Bronchial epithelial cell (primary cell): ENCODE measurements around the gene APLF. TPM values are rescaled to one million over a fixed set of nuclear protein-coding genes. Genes with fewer than 3 reads are reported as not detected.

ENCODE experiments used
- DNase-seq: peaks from one replicate; pipeline ENCODE4 v3.0.0-alpha.2; 2010; ENCODE audit warnings: low read depth
- FAIRE-seq: peaks from 2 replicates; lab custom pipeline; 2011; peaks lifted over from hg19 to GRCh38; lab: Jason Lieb, UNC
- H3K27me3 ChIP-seq: 2 replicates; pipeline ENCODE4 v1.5.1; 2011; ENCODE audit warnings: low read length; ENCODE audit not compliant: control insufficient read depth, insufficient read depth
- H3K36me3 ChIP-seq: 2 replicates; pipeline ENCODE4 v1.5.1; 2011; ENCODE audit warnings: low read length; ENCODE audit not compliant: control insufficient read depth, insufficient read depth
- H3K4me3 ChIP-seq: 2 replicates; pipeline ENCODE4 v1.5.1; 2011; ENCODE audit warnings: mild to moderate bottlenecking, low read depth, low read length, control low read depth
- total RNA-seq: library from RNA; depleted of rRNA; stranded (reverse); fragments of >200 nt; gene quantifications from 2 replicates; pipeline ENCODE4 v1.2.1, GENCODE V29; 2014
- TF ChIP-seq, protein P1 (sequence below): IDR thresholded peaks from 2 replicates; pipeline ENCODE4 v1.5.1; 2011; ENCODE audit warnings: mild to moderate bottlenecking, moderate library complexity, low read length, control low read depth, inconsistent platforms; ENCODE audit not compliant: insufficient read depth, severe bottlenecking

APLF gene
- total RNA-seq, 1 donor from 2014 or later = 4.2 TPM

GRCh38 chr2:68501768-68502167 lies 34.4 kb downstream of the APLF start:
- TF ChIP-seq, protein P1, sequence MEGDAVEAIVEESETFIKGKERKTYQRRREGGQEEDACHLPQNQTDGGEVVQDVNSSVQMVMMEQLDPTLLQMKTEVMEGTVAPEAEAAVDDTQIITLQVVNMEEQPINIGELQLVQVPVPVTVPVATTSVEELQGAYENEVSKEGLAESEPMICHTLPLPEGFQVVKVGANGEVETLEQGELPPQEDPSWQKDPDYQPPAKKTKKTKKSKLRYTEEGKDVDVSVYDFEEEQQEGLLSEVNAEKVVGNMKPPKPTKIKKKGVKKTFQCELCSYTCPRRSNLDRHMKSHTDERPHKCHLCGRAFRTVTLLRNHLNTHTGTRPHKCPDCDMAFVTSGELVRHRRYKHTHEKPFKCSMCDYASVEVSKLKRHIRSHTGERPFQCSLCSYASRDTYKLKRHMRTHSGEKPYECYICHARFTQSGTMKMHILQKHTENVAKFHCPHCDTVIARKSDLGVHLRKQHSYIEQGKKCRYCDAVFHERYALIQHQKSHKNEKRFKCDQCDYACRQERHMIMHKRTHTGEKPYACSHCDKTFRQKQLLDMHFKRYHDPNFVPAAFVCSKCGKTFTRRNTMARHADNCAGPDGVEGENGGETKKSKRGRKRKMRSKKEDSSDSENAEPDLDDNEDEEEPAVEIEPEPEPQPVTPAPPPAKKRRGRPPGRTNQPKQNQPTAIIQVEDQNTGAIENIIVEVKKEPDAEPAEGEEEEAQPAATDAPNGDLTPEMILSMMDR = no peak
- no peak for FAIRE-seq
- no peak for DNase-seq
- Histone ChIP-seq H3K27me3 (no peaks in the 10 kb centered on the region), H3K36me3 (no peaks in the 10 kb centered on the region), H3K4me3 (no peak overlapping the region)

DNA sequence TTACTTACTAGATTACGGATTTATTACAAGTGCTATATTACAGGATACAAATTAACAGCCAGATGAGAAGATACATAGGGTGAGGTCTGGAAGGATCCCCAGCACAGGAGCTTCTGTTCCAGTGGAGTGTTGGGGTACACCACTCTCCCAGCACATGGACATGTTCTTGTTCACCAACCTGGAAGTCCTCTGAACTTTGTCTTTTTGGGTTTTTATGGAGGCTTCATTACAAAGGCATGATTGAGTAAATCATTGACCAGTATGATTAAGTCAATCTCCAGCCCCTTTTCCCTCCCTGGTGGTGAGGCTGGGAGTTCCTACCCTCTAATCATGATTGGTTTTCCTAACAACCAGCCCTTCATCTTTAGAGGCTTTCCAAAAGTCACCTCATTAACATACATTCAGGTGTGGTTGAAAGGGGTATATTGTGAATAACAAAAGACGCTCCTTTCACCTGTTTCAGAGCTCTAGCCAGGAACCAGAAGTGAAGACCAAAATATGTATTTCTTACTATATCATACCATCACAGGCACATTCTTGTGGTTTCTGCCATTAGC lies 38.3 kb downstream of the APLF start:
- Histone ChIP-seq H3K4me3 (no peak overlapping the region), H3K27me3 (no peaks in the 10 kb centered on the region), H3K36me3 (no peaks in the 10 kb centered on the region)
- FAIRE-seq (no peak), DNase-seq (no peak)
- TF ChIP-seq, protein P1 = no peak

GRCh38 chr2:68506170-68506569 lies 38.8 kb downstream of the APLF start:
- FAIRE-seq = no peak
- Histone ChIP-seq H3K27me3 (no peaks in the 10 kb centered on the region), H3K4me3 (no peak overlapping the region), H3K36me3 (no peaks in the 10 kb centered on the region)
- no peak for DNase-seq
- TF ChIP-seq, protein P1 = no peak

DNA sequence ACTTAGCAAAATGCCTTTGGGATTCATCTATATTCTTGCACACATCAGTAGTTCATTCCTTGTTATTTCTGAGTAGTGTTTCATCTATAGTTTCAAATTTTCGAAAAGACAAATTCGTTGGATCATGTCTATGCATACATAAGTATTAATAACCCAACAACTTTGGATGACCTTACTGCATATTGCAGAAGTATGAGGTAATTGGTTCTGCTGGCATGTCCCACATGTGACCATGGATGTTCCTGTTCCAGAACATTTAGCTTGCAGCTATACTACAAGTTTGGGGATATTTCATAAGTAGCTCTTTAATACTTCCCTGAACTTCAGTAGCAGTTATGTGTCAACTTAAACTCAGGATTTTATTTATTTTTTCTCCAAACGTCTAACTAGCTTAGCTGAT lies 44.9 kb downstream of the APLF start:
- Histone ChIP-seq H3K36me3 (no peaks in the 10 kb centered on the region), H3K27me3 (no peaks in the 10 kb centered on the region), H3K4me3 (no peak overlapping the region)
- TF ChIP-seq, protein P1 = no peak
- FAIRE-seq (no peak), DNase-seq (no peak)

DNA sequence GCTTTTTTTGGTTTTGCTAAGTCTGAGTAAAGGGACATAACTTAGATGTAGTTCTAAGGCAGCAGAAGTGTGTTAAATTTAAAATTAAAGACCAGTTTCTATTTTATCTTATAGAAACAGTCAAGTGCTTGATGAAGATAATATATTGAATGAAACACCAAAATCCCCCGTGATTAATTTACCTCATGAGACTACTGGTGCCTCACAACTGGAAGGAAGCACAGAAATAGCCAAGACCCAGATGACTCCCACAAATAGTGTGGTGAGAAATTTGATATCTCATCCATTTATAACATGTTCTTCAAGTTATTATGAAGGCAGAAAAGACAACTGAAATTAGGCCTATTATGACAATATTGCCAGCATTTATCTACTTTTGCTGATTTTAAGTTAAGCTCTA lies 45.6 kb downstream of the APLF start:
- FAIRE-seq = no peak
- Histone ChIP-seq H3K27me3 (no peaks in the 10 kb centered on the region), H3K36me3 (no peaks in the 10 kb centered on the region), H3K4me3 (no peak overlapping the region)
- TF ChIP-seq, protein P1 = no peak
- DNase-seq = no peak

DNA sequence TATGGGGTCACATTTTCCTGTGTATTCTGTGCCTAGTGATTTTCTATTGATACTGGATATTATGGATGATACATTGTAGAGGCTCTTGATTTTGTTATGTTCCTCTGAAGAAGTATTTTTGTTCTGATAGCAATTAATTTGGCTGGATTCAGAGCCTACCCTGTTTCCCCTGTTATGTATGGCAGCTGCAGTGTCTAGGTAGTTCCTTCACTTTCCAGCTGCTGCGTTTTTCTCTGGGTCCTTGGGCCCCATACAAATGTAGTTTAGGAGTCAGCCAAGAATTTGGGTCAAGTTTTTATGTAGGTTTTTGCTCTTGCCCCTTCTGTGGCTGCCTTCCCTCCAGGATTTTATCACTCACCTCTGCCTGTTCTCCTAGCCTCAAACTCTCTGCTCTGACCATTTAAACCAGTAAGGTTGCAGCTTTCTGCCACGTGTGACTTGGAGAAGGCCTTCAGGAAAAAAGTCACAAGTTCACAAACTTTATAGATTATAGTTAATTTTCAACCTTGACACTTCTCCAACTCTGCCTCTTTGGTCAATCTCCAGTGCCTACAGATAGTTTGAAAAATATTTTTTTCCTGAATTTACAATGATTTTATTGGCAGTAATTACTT lies 47.0 kb downstream of the APLF start:
- FAIRE-seq (no peak), DNase-seq (no peak)
- Histone ChIP-seq H3K36me3 (no peaks in the 10 kb centered on the region), H3K4me3 (no peak overlapping the region), H3K27me3 (no peaks in the 10 kb centered on the region)
- TF ChIP-seq, protein P1 = no peak
